Measurements from ENCODE around the gene HRC. TPM values are rescaled to one million over a fixed set of nuclear protein-coding genes. Genes with fewer than 3 reads are reported as not detected.

The HRC gene
- polyA plus RNA-seq, 1 of the 3 experiments (the other 2 are of a cell fraction), result not detected

- TF ChIP-seq CHD2 (IDR thresholded peaks at IDR 0.05; ENCODE audit: low read length, partially characterized antibody), result no peak
- Histone ChIP-seq H3K4me1 (ENCODE audit: control insufficient read depth in 1 of 2, insufficient read depth in 2 of 2, low read depth in 1 of 2, low read length in 1 of 2) (no peaks in the 10 kb centered on the region), H3K9me3 (no peaks in the 10 kb centered on the region), H3K27ac (ENCODE audit: low read depth in 2 of 2, low read length in 1 of 2) (no peak overlapping the region), H3K9me2 (no peaks in the 10 kb centered on the region), H4K20me1 (ENCODE audit: insufficient read depth) (no peaks in the 10 kb centered on the region), H3K4me3 (ENCODE audit: low read depth in 2 of 2, low read length in 1 of 2) (no peak overlapping the region), H3F3A (replicated peaks; ENCODE audit: insufficient read depth) (peaks cover 3% of the 10 kb centered on the region), H2AFZ (ENCODE audit: low read depth) (no peak overlapping the region), H3K79me2 (ENCODE audit: insufficient read depth) (no peaks in the 10 kb centered on the region), H3K27me3 (ENCODE audit: insufficient read depth) (no peaks in the 10 kb centered on the region), H3K36me3 (replicated peaks in 1 of 2; ENCODE audit: control insufficient read depth in 1 of 2, insufficient read depth in 2 of 2, low read length in 1 of 2) (peaks cover 20 to 63% of the 10 kb centered on the region in 2 experiments), H3K4me2 (no peak overlapping the region), H3K9ac (no peak overlapping the region)
- CTCF ChIA-PET, result interaction anchor here (0.9 to 2.4 kb wide), 4 partner anchors 10 to 189 kb away, joined by 3 to 11 read pairs (median 5); no protein-coding TSS in a partner anchor
- no peak for DNase-seq
- POLR2A ChIA-PET, result no interaction called here
- 94% methylated on average over 21 of the region's 21 CpGs for WGBS (ENCODE audit: low lambda C conversion rate)
These were observed 33.5 kb upstream of the HRC start for GRCh38 chr19:49188626-49189200.

DNA sequence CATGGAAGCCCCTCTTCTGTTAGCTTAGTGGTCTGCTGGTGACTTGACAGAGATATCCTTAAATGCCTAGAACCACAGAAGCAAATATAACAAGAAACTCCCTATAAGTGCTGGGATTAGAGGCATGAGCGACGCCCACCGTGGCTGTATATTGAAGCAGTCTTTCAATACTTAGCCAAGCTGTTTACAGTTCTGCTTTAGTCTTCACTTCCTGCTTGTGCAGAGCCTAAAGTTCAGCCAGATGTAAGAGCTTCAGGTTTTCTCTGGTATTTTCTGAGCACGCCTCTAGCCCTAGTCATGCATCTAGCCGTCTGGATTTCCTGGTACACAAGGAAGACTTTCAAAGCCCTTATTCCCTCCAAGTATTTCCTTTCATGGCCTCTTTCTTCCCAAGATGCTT, 30.9 kb upstream of the HRC start:
- no peaks in the 10 kb centered on the region for H4K20me1 ChIP-seq (ENCODE audit: insufficient read depth)
- H3K9me2 ChIP-seq, result no peaks in the 10 kb centered on the region
- CTCF ChIA-PET, result interaction anchor here (1.2 to 3.7 kb wide), 5 partner anchors 10 to 22 kb away, joined by 3 to 26 read pairs (median 10); no protein-coding TSS in a partner anchor
- no peak overlapping the region for H3K27ac ChIP-seq (ENCODE audit: low read depth in 2 of 2, low read length in 1 of 2)
- H3K4me3 ChIP-seq (ENCODE audit: low read depth in 2 of 2, low read length in 1 of 2), result no peak overlapping the region
- no peak overlapping the region for H2AFZ ChIP-seq (ENCODE audit: low read depth)
- DNase-seq, result no peak
- H3F3A ChIP-seq (replicated peaks; ENCODE audit: insufficient read depth), result no peaks in the 10 kb centered on the region
- H3K9ac ChIP-seq, result no peak overlapping the region
- no peak overlapping the region for H3K4me2 ChIP-seq
- no peaks in the 10 kb centered on the region for H3K27me3 ChIP-seq (ENCODE audit: insufficient read depth)
- POLR2A ChIA-PET, result interaction anchor here (0.6 kb wide), 1 partner anchor 12 kb away, joined by 4 read pairs; no protein-coding TSS in a partner anchor
- 78% methylated on average over 5 of the region's 5 CpGs for WGBS (ENCODE audit: low lambda C conversion rate)
- H3K36me3 ChIP-seq (replicated peaks in 1 of 2; ENCODE audit: control insufficient read depth in 1 of 2, insufficient read depth in 2 of 2, low read length in 1 of 2), result peaks cover 20 to 52% of the 10 kb centered on the region in 2 experiments
- no peaks in the 10 kb centered on the region for H3K4me1 ChIP-seq (ENCODE audit: control insufficient read depth in 1 of 2, insufficient read depth in 2 of 2, low read depth in 1 of 2, low read length in 1 of 2)
- no peaks in the 10 kb centered on the region for H3K9me3 ChIP-seq
- TF ChIP-seq, protein P1, sequence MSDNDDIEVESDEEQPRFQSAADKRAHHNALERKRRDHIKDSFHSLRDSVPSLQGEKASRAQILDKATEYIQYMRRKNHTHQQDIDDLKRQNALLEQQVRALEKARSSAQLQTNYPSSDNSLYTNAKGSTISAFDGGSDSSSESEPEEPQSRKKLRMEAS (IDR thresholded peaks at IDR 0.05; ENCODE audit: low read depth), result no peak
- TF ChIP-seq GABPA (IDR thresholded peaks at IDR 0.05; ENCODE audit: low read depth), result no peak
- no peak for TF ChIP-seq FOXM1 (IDR thresholded peaks at IDR 0.05; ENCODE audit: low read depth)
- TF ChIP-seq CTCF (IDR thresholded peaks at IDR 0.05), result no peak
- no peak for TF ChIP-seq MXI1 (IDR thresholded peaks at IDR 0.05; ENCODE audit: low read depth, low read length)
- no peak for TF ChIP-seq CHD2 (IDR thresholded peaks at IDR 0.05; ENCODE audit: low read length, partially characterized antibody)
- TF ChIP-seq SMC3 (IDR thresholded peaks at IDR 0.05; ENCODE audit: low read depth, low read length), result no peak
- no peak for TF ChIP-seq MEF2A (IDR thresholded peaks at IDR 0.05; ENCODE audit: borderline replicate concordance, low read depth)
- no peak for TF ChIP-seq EP300 (IDR thresholded peaks at IDR 0.05; ENCODE audit: borderline replicate concordance in 1 of 2, low read depth in 1 of 2, low read length in 1 of 2)
- TF ChIP-seq, protein P2, sequence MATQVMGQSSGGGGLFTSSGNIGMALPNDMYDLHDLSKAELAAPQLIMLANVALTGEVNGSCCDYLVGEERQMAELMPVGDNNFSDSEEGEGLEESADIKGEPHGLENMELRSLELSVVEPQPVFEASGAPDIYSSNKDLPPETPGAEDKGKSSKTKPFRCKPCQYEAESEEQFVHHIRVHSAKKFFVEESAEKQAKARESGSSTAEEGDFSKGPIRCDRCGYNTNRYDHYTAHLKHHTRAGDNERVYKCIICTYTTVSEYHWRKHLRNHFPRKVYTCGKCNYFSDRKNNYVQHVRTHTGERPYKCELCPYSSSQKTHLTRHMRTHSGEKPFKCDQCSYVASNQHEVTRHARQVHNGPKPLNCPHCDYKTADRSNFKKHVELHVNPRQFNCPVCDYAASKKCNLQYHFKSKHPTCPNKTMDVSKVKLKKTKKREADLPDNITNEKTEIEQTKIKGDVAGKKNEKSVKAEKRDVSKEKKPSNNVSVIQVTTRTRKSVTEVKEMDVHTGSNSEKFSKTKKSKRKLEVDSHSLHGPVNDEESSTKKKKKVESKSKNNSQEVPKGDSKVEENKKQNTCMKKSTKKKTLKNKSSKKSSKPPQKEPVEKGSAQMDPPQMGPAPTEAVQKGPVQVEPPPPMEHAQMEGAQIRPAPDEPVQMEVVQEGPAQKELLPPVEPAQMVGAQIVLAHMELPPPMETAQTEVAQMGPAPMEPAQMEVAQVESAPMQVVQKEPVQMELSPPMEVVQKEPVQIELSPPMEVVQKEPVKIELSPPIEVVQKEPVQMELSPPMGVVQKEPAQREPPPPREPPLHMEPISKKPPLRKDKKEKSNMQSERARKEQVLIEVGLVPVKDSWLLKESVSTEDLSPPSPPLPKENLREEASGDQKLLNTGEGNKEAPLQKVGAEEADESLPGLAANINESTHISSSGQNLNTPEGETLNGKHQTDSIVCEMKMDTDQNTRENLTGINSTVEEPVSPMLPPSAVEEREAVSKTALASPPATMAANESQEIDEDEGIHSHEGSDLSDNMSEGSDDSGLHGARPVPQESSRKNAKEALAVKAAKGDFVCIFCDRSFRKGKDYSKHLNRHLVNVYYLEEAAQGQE (IDR thresholded peaks at IDR 0.05; ENCODE audit: low read depth, low read length), result no peak
- no peak for TF ChIP-seq SIN3A (IDR thresholded peaks at IDR 0.05; ENCODE audit: borderline replicate concordance, low read depth, low read length)
- TF ChIP-seq, protein P3, sequence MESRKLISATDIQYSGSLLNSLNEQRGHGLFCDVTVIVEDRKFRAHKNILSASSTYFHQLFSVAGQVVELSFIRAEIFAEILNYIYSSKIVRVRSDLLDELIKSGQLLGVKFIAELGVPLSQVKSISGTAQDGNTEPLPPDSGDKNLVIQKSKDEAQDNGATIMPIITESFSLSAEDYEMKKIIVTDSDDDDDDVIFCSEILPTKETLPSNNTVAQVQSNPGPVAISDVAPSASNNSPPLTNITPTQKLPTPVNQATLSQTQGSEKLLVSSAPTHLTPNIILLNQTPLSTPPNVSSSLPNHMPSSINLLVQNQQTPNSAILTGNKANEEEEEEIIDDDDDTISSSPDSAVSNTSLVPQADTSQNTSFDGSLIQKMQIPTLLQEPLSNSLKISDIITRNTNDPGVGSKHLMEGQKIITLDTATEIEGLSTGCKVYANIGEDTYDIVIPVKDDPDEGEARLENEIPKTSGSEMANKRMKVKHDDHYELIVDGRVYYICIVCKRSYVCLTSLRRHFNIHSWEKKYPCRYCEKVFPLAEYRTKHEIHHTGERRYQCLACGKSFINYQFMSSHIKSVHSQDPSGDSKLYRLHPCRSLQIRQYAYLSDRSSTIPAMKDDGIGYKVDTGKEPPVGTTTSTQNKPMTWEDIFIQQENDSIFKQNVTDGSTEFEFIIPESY (IDR thresholded peaks at IDR 0.05; ENCODE audit: borderline replicate concordance, low read depth), result no peak
- no peak for TF ChIP-seq POLR2AphosphoS5 (IDR thresholded peaks at IDR 0.05; ENCODE audit: low read depth, low read length)
- no peak for TF ChIP-seq FOSL2 (IDR thresholded peaks at IDR 0.05; ENCODE audit: borderline replicate concordance, low read depth)
- TF ChIP-seq JUND (IDR thresholded peaks at IDR 0.05), result no peak
- TF ChIP-seq TEAD4 (IDR thresholded peaks at IDR 0.05; ENCODE audit: borderline replicate concordance, insufficient read depth), result no peak
- TF ChIP-seq RAD21 (IDR thresholded peaks at IDR 0.05; ENCODE audit: low read length), result no peak
- TF ChIP-seq RCOR1 (IDR thresholded peaks at IDR 0.05; ENCODE audit: low read length), result no peak
- no peak for TF ChIP-seq YY1 (IDR thresholded peaks at IDR 0.05; ENCODE audit: low read depth)
- H3K79me2 ChIP-seq (ENCODE audit: insufficient read depth), result no peaks in the 10 kb centered on the region
